Heart left ventricle (tissue), 16 donors: ENCODE measurements around the gene HSPBP1. TPM values are rescaled to one million over a fixed set of nuclear protein-coding genes. Genes with fewer than 3 reads are reported as not detected.

Source experiments
- ATAC-seq, 4 donors: fragments of 200-7000 bp; cut with Tn5 transposase; one replicate each; pipeline ENCODE4 v1.9.1; 2020 to 2022; ENCODE audit warnings: moderate library complexity in 4 of 4, mild to moderate bottlenecking in 3 of 4, moderate number of reproducible peaks in 1 of 4
- DNase-seq, 5 donors: peaks; one replicate each; pipeline ENCODE4 v3.0.0-alpha.2; 2020
- H3K27ac ChIP-seq, 12 donors: fragments of 200-600 bp; sonication (generic) in 4 of 12; one replicate each; pipeline versions ENCODE4 v1.5.0 to v1.8.0; 2016 to 2022; ENCODE audit warnings: mild to moderate bottlenecking in 2 of 12
- H3K27me3 ChIP-seq, 9 donors: fragments of 200-600 bp; sonication (generic) in 2 of 9; one replicate each; pipeline versions ENCODE4 v1.5.1 to v1.8.0; 2016 to 2022; ENCODE audit warnings: mild to moderate bottlenecking in 3 of 9
- H3K36me3 ChIP-seq, 9 donors: fragments of 200-600 bp; sonication (generic) in 2 of 9; one replicate each; pipeline versions ENCODE4 v1.5.0 to v1.8.0; 2018 to 2022; ENCODE audit warnings: mild to moderate bottlenecking in 2 of 9
- H3K4me1 ChIP-seq, 12 donors: fragments of 200-600 bp; sonication (generic) in 4 of 12; one replicate each; pipeline versions ENCODE4 v1.5.0 to v1.8.0; 2016 to 2022; ENCODE audit warnings: mild to moderate bottlenecking in 3 of 12
- H3K4me3 ChIP-seq, 12 donors: fragments of 200-600 bp; sonication (generic) in 4 of 12; one replicate each; pipeline versions ENCODE4 v1.5.0 to v1.8.0; 2017 to 2022; ENCODE audit warnings: mild to moderate bottlenecking in 9 of 12, moderate library complexity in 4 of 12
- H3K9me3 ChIP-seq, 12 donors: fragments of 200-600 bp; sonication (generic) in 4 of 12; one replicate each; pipeline versions ENCODE4 v1.5.0 to v1.8.0; 2016 to 2022; ENCODE audit warnings: mild to moderate bottlenecking in 1 of 12
- POLR2A ChIP-seq, 2 donors: fragments of 450-650 bp; IDR thresholded peaks; one replicate each; pipeline ENCODE4 v1.6.1; 2017; ENCODE audit warnings: antibody characterized with exemption in 2 of 2, mild to moderate bottlenecking in 2 of 2, moderate library complexity in 2 of 2
- WGBS, 4 donors: extraction: QIAGEN DNeasy Blood & Tissue Kit in 2 of 4; methylation state at CpG; one replicate each; pipeline versions ENCODE4 v1.1.5 to v1.1.7; 2013 to 2018; 5-methylcytosine and 5-hydroxymethylcytosine counted together
- intact Hi-C, 10 donors: fragments of 100-400 bp; cut with DNase I; formaldehyde crosslinking; loops; one replicate each; pipeline versions ENCODE4 v1.11.1 to v1.14.2; 2022
- microRNA-seq, 4 donors: library from miRNA; unstranded; fragments of <30 nt; microRNA quantifications; one replicate each; pipeline versions ENCODE4 to v1.2.0, GENCODE V29; 2017 to 2020
- polyA plus RNA-seq, 2 donors: library from polyadenylated mRNA; stranded (reverse); fragments of 200-250 nt; gene quantifications; one replicate each; pipeline ENCODE4 v1.2.3, GENCODE V29; 2013
- total RNA-seq, 9 donors: library from RNA; depleted of rRNA in 2 of 9; stranded (reverse); fragments of >200 nt in 2 of 9; fragmentation: NEBNext Ultra II Directional in 3 of 9; extraction: Animal tissue kit (Norgen Biotek cat#: 25700) in 3 of 9; gene quantifications; one replicate each; pipeline versions ENCODE4 v1.1.0 to v1.2.4, GENCODE V29; 2016 to 2023
- TF ChIP-seq, protein P1 (sequence below), 12 donors: fragments of 200-600 bp; sonication (generic) in 4 of 12; IDR thresholded peaks; one replicate each; pipeline versions ENCODE4 v1.5.0 to v1.8.0; 2018 to 2022; ENCODE audit warnings: antibody characterized with exemption in 12 of 12, mild to moderate bottlenecking in 5 of 12
- donor health status: ischemic (EF 13 %, LVEDD 7.1; RV severe dilation, severe dysfunction).
- donor health status: healthy with polysubstance abuse.
- donor health status: DM: no; HTN: yes; CAD: no.
- donor health status: DM: no; HTN: no; CAD: no.
- donor health status: ischemic (EF 25% LVEDD 6.9; RV normal size, moderate dysfunction).
- donor health status: ischemic (EF 25% LVEDD 5.7; RV mildly dilated, moderate dysfunction).
- donor health status: healthy.
- donor health status: DM: yes; HTN: yes; CAD: no.
- donor health status: ischemic (EF 35%, LVEDD 5.7; RV mildly dilated, moderate dysfunction).
- donor health status: nonischemic (EF 11% LVEDD 7.7; RV severe dilation, severe dysfunction).
- donor health status: DM: yes; HTN: yes; CAD: no.
- donor health status: PGD.
- donor health status: ischemic (EF 29% LVEDD 5.4; RV normal size, mild dysfunction).
- donor health status: nonischemic (EF 23%, LVEDD 6.1; RV moderate dilation, normal function).

HSPBP1 gene
- total and polyA plus RNA-seq, 11 donors: 25.7 to 76.0 (median 32.9) TPM

DNA sequence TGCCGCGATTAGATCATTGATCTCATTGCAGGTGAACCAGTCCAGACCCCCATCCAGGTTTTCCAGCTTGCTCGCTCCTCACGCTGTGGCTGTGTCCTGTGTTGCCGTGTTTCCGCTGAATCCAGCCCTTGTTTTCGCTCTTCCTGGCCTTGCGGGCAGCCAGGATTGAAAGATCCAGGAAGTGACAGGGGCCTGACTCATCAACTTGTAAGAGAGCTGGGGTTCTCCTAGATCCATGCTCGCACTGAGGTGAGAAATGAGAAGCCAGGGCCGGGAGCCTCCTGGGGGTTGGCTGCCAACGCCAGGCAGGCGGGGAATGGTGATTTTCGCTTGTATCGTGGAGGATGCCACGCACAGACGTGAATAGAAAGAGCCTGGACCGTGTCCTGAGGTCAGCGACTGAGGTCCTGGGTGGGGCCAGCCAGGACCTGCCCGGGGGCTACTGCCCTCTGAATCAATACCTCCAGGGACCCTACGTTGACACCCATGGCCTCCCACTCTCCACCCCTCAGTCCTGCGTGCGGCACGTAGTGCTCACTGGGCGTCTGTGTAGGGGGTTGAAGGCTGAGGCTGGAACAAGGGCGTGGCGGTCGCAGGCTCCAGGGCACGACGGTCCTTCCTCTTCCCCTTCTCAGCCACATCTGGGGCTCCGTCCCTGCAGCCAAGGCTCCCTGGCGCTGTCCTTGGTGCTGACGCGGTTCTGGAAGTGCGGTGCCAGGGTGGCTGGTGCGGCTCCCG is 63.3 kb downstream of the HSPBP1 start:
- peak overlapping the region in 11 of 12 donors; percentile 7 to 60 (median 56) for H3K4me3 ChIP-seq
- TF ChIP-seq, protein P1, sequence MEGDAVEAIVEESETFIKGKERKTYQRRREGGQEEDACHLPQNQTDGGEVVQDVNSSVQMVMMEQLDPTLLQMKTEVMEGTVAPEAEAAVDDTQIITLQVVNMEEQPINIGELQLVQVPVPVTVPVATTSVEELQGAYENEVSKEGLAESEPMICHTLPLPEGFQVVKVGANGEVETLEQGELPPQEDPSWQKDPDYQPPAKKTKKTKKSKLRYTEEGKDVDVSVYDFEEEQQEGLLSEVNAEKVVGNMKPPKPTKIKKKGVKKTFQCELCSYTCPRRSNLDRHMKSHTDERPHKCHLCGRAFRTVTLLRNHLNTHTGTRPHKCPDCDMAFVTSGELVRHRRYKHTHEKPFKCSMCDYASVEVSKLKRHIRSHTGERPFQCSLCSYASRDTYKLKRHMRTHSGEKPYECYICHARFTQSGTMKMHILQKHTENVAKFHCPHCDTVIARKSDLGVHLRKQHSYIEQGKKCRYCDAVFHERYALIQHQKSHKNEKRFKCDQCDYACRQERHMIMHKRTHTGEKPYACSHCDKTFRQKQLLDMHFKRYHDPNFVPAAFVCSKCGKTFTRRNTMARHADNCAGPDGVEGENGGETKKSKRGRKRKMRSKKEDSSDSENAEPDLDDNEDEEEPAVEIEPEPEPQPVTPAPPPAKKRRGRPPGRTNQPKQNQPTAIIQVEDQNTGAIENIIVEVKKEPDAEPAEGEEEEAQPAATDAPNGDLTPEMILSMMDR (IDR thresholded peaks at IDR 0.05): no peak
- no peak for TF ChIP-seq POLR2A (IDR thresholded peaks at IDR 0.05)

DNA sequence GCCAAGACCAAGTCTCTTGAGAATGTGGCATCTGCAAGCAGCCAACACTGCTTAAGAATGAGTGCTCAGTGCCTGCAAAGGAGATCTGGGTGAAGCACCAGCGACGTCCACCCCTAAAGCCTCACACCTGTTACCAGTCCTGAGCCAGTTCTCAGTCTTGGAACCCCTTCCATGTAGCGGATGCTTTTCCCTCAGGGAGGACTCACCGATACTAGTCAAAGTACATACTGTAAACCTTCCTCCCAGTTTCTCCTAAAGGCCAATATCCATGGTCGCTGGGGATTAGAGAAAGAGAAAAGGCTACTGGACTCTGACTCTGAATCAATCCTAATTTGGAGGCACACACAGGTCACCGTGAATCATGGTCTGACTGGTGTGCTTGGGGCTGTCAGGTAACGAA is 66.4 kb downstream of the HSPBP1 start:
- H3K36me3 ChIP-seq: no peaks in the 10 kb centered on the region
- no peaks in the 10 kb centered on the region for H3K27me3 ChIP-seq
- ATAC-seq (no peak), DNase-seq (no peak)
- TF ChIP-seq POLR2A (IDR thresholded peaks at IDR 0.05): no peak
- TF ChIP-seq, protein P1 (IDR thresholded peaks at IDR 0.05): no peak
- intact Hi-C loops: loop anchor here in 1 of 10 donors (5.0 kb wide), 1 partner anchor 44 kb away; the partner anchor contains the start of gene PPP6R1
- H3K4me3 ChIP-seq: no peak overlapping the region
- H3K27ac ChIP-seq: no peak overlapping the region
- 77 to 84% (median 81%) methylated on average over 6 to 7 of the region's 7 CpGs for WGBS, 4 donors
- peaks cover 0 to 8% (median 4%) of the 10 kb centered on the region in 12 donors for H3K9me3 ChIP-seq
- peaks cover 0 to 27% (median 12%) of the 10 kb centered on the region in 12 donors for H3K4me1 ChIP-seq

More for the DNA sequence above, 63.3 kb downstream of the HSPBP1 start:
- intact Hi-C loops: loop anchor here in 3 of 10 donors (2.0 to 5.0 kb wide), 2 partner anchors 41 to 42 kb away; partner anchors contain the start of gene PPP6R1 (in 3 of the 3)
- Histone ChIP-seq H3K36me3 (no peaks in the 10 kb centered on the region), H3K27ac (peak overlapping the region in 10 of 12 donors; percentile 30 to 89 (median 68)), H3K4me1 (peaks cover 0 to 16% (median 10%) of the 10 kb centered on the region in 12 donors), H3K27me3 (no peaks in the 10 kb centered on the region), H3K9me3 (peaks cover 0 to 12% (median 6%) of the 10 kb centered on the region in 12 donors)
- ATAC-seq (peak; percentile 89 to 95 (median 92)), DNase-seq (peak; percentile 75 to 89 (median 85))
- 4 to 6% (median 4%) methylated on average over 31 to 36 of the region's 36 CpGs for WGBS, 4 donors

DNA sequence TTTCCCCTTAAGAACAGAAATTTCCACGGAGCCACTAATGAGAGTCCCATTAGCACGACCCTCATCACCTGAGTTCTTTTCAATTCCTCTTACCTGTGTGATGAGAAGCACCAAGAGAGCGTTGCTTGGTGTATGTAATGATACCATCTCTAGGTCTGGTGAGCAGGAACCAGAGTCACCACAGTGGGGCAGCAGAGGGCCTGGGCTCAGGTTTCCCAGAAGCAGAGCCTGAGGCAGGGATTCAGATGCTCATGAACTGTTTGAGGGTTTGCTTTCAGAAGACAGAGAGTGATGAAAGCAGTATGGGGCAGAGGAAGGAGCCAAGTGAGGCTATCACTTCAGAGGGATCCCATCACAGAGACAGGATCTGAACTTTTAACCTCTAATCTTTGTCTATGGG is 67.5 kb downstream of the HSPBP1 start:
- ATAC-seq (no peak), DNase-seq (no peak)
- Histone ChIP-seq H3K36me3 (no peaks in the 10 kb centered on the region), H3K4me3 (no peak overlapping the region), H3K9me3 (peaks cover 0 to 8% (median 4%) of the 10 kb centered on the region in 12 donors), H3K27ac (no peak overlapping the region), H3K27me3 (no peaks in the 10 kb centered on the region), H3K4me1 (peaks cover 0 to 25% (median 12%) of the 10 kb centered on the region in 12 donors)
- TF ChIP-seq, protein P1 (IDR thresholded peaks at IDR 0.05): peak in 2 of 12 donors; percentile 26 to 30
- TF ChIP-seq POLR2A (IDR thresholded peaks at IDR 0.05): no peak
- intact Hi-C loops: loop anchor here in 1 of 10 donors (5.0 kb wide), 1 partner anchor 45 kb away; the partner anchor contains the start of gene PPP6R1
- 81 to 93% (median 85%) methylated on average over 3 of the region's 3 CpGs for WGBS, 4 donors

Small RNA genes within 50 kb of the gene (microRNA-seq; reads per million reads assigned to microRNA genes)
- gene MIR6802 (0 to 3.1 (median 1.5) reads per million in 4 donors), gene MIR6803 (0.60 to 11.4 (median 6.0) reads per million in 4 donors), gene MIR6804 (0 to 1.2 (median 0.95) reads per million in 4 donors)

Other genes with a start within 250 kb of the HSPBP1 start
- gene GP6, start 241.8 kb downstream of the HSPBP1 start, total RNA-seq: 1 to 10 TPM in 1 of 9 donors, under 1 TPM in 7, not detected in 1; 0.24 to 1.7 (median 0.51) TPM
- gene GP6, start 241.8 kb downstream of the HSPBP1 start, polyA plus RNA-seq: under 1 TPM; 0.65 to 0.88 TPM
- 10 to 100 TPM; 29.3 to 60.7 (median 43.0) TPM for gene RDH13, start 217.0 kb downstream of the HSPBP1 start, total RNA-seq
- 10 to 100 TPM; 34.6 to 37.9 TPM for gene RDH13, start 217.0 kb downstream of the HSPBP1 start, polyA plus RNA-seq
- gene EPS8L1, start 204.2 kb downstream of the HSPBP1 start, total RNA-seq: 10 to 100 TPM in 1 of 9 donors, 1 to 10 TPM in 5, under 1 TPM in 3; 0.44 to 25.5 (median 1.5) TPM
- gene EPS8L1, start 204.2 kb downstream of the HSPBP1 start, polyA plus RNA-seq: 1 to 10 TPM; 3.0 to 3.3 TPM
- 100 to 1,000 TPM; 116 to 324 (median 209) TPM for gene PPP1R12C, start 162.5 kb downstream of the HSPBP1 start, total RNA-seq
- 100 to 1,000 TPM; 230 to 264 TPM for gene PPP1R12C, start 162.5 kb downstream of the HSPBP1 start, polyA plus RNA-seq
- gene TNNT1, start 130.9 kb downstream of the HSPBP1 start, total RNA-seq: 100 to 1,000 TPM in 3 of 9 donors, 10 to 100 TPM in 6; 18.7 to 192 (median 58.6) TPM
- gene TNNT1, start 130.9 kb downstream of the HSPBP1 start, polyA plus RNA-seq: 100 to 1,000 TPM in 1 of 2 donors, 10 to 100 TPM in 1; 23.8 to 264 TPM
- over 10,000 TPM in 3 of 9 donors, 1,000 to 10,000 TPM in 6; 1,912 to 14,347 (median 9,662) TPM for gene TNNI3, start 122.4 kb downstream of the HSPBP1 start, total RNA-seq
- over 10,000 TPM in 1 of 2 donors, 1,000 to 10,000 TPM in 1; 3,704 to 34,502 TPM for gene TNNI3, start 122.4 kb downstream of the HSPBP1 start, polyA plus RNA-seq
- 1 to 10 TPM in 7 of 9 donors, under 1 TPM in 2; 0.56 to 5.7 (median 2.1) TPM for gene DNAAF3, start 113.5 kb downstream of the HSPBP1 start, total RNA-seq
- 1 to 10 TPM; 1.8 to 4.4 TPM for gene DNAAF3, start 113.5 kb downstream of the HSPBP1 start, polyA plus RNA-seq
- under 1 TPM in 1 of 9 donors, not detected in 8; 0.15 TPM for gene SYT5, start 99.8 kb downstream of the HSPBP1 start, total RNA-seq
- gene SYT5, start 99.8 kb downstream of the HSPBP1 start, polyA plus RNA-seq: not detected
- gene PTPRH, start 70.6 kb downstream of the HSPBP1 start, total RNA-seq: 1 to 10 TPM in 8 of 9 donors, under 1 TPM in 1; 0.75 to 5.7 (median 2.3) TPM
- 10 to 100 TPM in 1 of 2 donors, 1 to 10 TPM in 1; 1.8 to 11.4 TPM for gene PTPRH, start 70.6 kb downstream of the HSPBP1 start, polyA plus RNA-seq
- 1 to 10 TPM in 8 of 9 donors, under 1 TPM in 1; 0.64 to 2.5 (median 1.9) TPM for gene TMEM86B, start 51.3 kb downstream of the HSPBP1 start, total RNA-seq
- 1 to 10 TPM; 2.7 to 3.1 TPM for gene TMEM86B, start 51.3 kb downstream of the HSPBP1 start, polyA plus RNA-seq
- gene PPP6R1, start 21.1 kb downstream of the HSPBP1 start, total RNA-seq: 10 to 100 TPM; 28.6 to 59.9 (median 41.1) TPM
- gene PPP6R1, start 21.1 kb downstream of the HSPBP1 start, polyA plus RNA-seq: 10 to 100 TPM; 34.7 to 60.4 TPM
- 1 to 10 TPM; 2.0 to 7.4 (median 3.6) TPM for gene BRSK1, start 3.9 kb upstream of the HSPBP1 start, total RNA-seq
- gene BRSK1, start 3.9 kb upstream of the HSPBP1 start, polyA plus RNA-seq: 1 to 10 TPM; 1.6 to 1.8 TPM
- 10 to 100 TPM in 1 of 9 donors, 1 to 10 TPM in 4, under 1 TPM in 3, not detected in 1; 0.43 to 14.1 (median 1.2) TPM for gene TMEM150B, start 45.2 kb upstream of the HSPBP1 start, total RNA-seq
- gene TMEM150B, start 45.2 kb upstream of the HSPBP1 start, polyA plus RNA-seq: under 1 TPM; 0.72 to 0.79 TPM
- 10 to 100 TPM in 1 of 9 donors, 1 to 10 TPM in 8; 3.6 to 10.8 (median 7.2) TPM for gene KMT5C, start 59.8 kb upstream of the HSPBP1 start, total RNA-seq
- 1 to 10 TPM; 3.3 to 6.2 TPM for gene KMT5C, start 59.8 kb upstream of the HSPBP1 start, polyA plus RNA-seq
- under 1 TPM in 1 of 9 donors, not detected in 8; 0.16 TPM for gene COX6B2, start 74.6 kb upstream of the HSPBP1 start, total RNA-seq
- gene COX6B2, start 74.6 kb upstream of the HSPBP1 start, polyA plus RNA-seq: not detected
- not detected for gene GARIN5B, start 83.2 kb upstream of the HSPBP1 start, total RNA-seq
- not detected for gene GARIN5B, start 83.2 kb upstream of the HSPBP1 start, polyA plus RNA-seq
- gene IL11, start 90.4 kb upstream of the HSPBP1 start, total RNA-seq: under 1 TPM in 2 of 9 donors, not detected in 7; 0.11 to 0.43 TPM
- gene IL11, start 90.4 kb upstream of the HSPBP1 start, polyA plus RNA-seq: under 1 TPM in 1 of 2 donors, not detected in 1; 0.25 TPM
- not detected for gene TMEM190, start 96.7 kb upstream of the HSPBP1 start, total RNA-seq
- gene TMEM190, start 96.7 kb upstream of the HSPBP1 start, polyA plus RNA-seq: not detected
- 1 to 10 TPM in 2 of 9 donors, under 1 TPM in 5, not detected in 2; 0.35 to 2.2 (median 0.56) TPM for gene TMEM238, start 104.2 kb upstream of the HSPBP1 start, total RNA-seq
- not detected for gene TMEM238, start 104.2 kb upstream of the HSPBP1 start, polyA plus RNA-seq
- gene RPL28, start 105.8 kb upstream of the HSPBP1 start, total RNA-seq: 1,000 to 10,000 TPM in 1 of 9 donors, 100 to 1,000 TPM in 8; 196 to 1,019 (median 565) TPM
- 1,000 to 10,000 TPM in 1 of 2 donors, 100 to 1,000 TPM in 1; 768 to 1,391 TPM for gene RPL28, start 105.8 kb upstream of the HSPBP1 start, polyA plus RNA-seq
- 10 to 100 TPM; 16.5 to 51.8 (median 29.1) TPM for gene UBE2S, start 127.7 kb upstream of the HSPBP1 start, total RNA-seq
- 10 to 100 TPM; 10.9 to 27.3 TPM for gene UBE2S, start 127.7 kb upstream of the HSPBP1 start, polyA plus RNA-seq
- gene SHISA7, start 163.2 kb upstream of the HSPBP1 start, total RNA-seq: not detected
- gene SHISA7, start 163.2 kb upstream of the HSPBP1 start, polyA plus RNA-seq: not detected
- gene ISOC2, start 181.5 kb upstream of the HSPBP1 start, total RNA-seq: 100 to 1,000 TPM in 1 of 9 donors, 10 to 100 TPM in 8; 36.9 to 102 (median 48.8) TPM
- 10 to 100 TPM; 86.8 to 94.9 TPM for gene ISOC2, start 181.5 kb upstream of the HSPBP1 start, polyA plus RNA-seq
- not detected for gene C19orf85, start 184.6 kb upstream of the HSPBP1 start, total RNA-seq
- gene C19orf85, start 184.6 kb upstream of the HSPBP1 start, polyA plus RNA-seq: not detected
- gene ZNF628, start 196.5 kb upstream of the HSPBP1 start, total RNA-seq: 10 to 100 TPM in 1 of 9 donors, 1 to 10 TPM in 8; 2.3 to 10.3 (median 4.6) TPM
- gene ZNF628, start 196.5 kb upstream of the HSPBP1 start, polyA plus RNA-seq: 1 to 10 TPM; 5.4 to 7.9 TPM
- gene NAT14, start 205.1 kb upstream of the HSPBP1 start, total RNA-seq: 10 to 100 TPM in 1 of 9 donors, 1 to 10 TPM in 8; 2.9 to 10.4 (median 6.7) TPM
- 1 to 10 TPM; 7.3 to 9.2 TPM for gene NAT14, start 205.1 kb upstream of the HSPBP1 start, polyA plus RNA-seq
- gene SSC5D, start 208.3 kb upstream of the HSPBP1 start, total RNA-seq: 1 to 10 TPM in 8 of 9 donors, under 1 TPM in 1; 1.00 to 6.2 (median 3.3) TPM
- 1 to 10 TPM in 1 of 2 donors, under 1 TPM in 1; 0.91 to 1.4 TPM for gene SSC5D, start 208.3 kb upstream of the HSPBP1 start, polyA plus RNA-seq